ENCODE results near the gene VTCN1. TPM values are rescaled to one million over a fixed set of nuclear protein-coding genes. Genes with fewer than 3 reads are reported as not detected.
"Not testable (repeated sequence)": the region's sequence is repeated elsewhere in the genome, so short reads cannot be mapped to it uniquely, and the experiment has no call there.

The VTCN1 gene
- total RNA-seq, 3 donors from 2014 or later = not detected

GRCh38 chr1:117167402-117167801, 43.3 kb downstream of the VTCN1 start:
- no peaks in the 10 kb centered on the region for H3K9me3 ChIP-seq
- no peak for ATAC-seq

GRCh38 chr1:117166076-117166475, 44.7 kb downstream of the VTCN1 start:
- intact Hi-C loops (cut with DNase I, micrococcal nuclease) = no loop called here
- Histone ChIP-seq H3K9me3 (no peaks in the 10 kb centered on the region), H3K4me3 (no peak overlapping the region), H3K36me3 (ENCODE audit: low read depth) (no peaks in the 10 kb centered on the region), H3K4me1 (ENCODE audit: low read depth) (peaks cover 3% of the 10 kb centered on the region)
- no peak for DNase-seq
- ATAC-seq = no peak
- TF ChIP-seq CTCF (IDR thresholded peaks at IDR 0.05) = no peak

More at GRCh38 chr1:117167402-117167801, 43.3 kb downstream of the VTCN1 start:
- Histone ChIP-seq H3K36me3 (ENCODE audit: low read depth) (no peaks in the 10 kb centered on the region), H3K4me1 (ENCODE audit: low read depth) (no peaks in the 10 kb centered on the region), H3K4me3 (no peak overlapping the region)
- no peak for DNase-seq
- intact Hi-C loops (cut with DNase I, micrococcal nuclease) = no loop called here
- TF ChIP-seq CTCF (IDR thresholded peaks at IDR 0.05) = no peak

- Histone ChIP-seq H3K9me3 (no peaks in the 10 kb centered on the region), H3K36me3 (ENCODE audit: low read depth) (no peaks in the 10 kb centered on the region), H3K4me3 (no peak overlapping the region), H3K4me1 (ENCODE audit: low read depth) (peaks cover 3% of the 10 kb centered on the region)
- DNase-seq (no peak), ATAC-seq (no peak)
- intact Hi-C loops (cut with DNase I, micrococcal nuclease) = no loop called here
- TF ChIP-seq CTCF (IDR thresholded peaks at IDR 0.05) = no peak
These were observed 46.5 kb downstream of the VTCN1 start for GRCh38 chr1:117164209-117164608.

- Histone ChIP-seq H3K4me3 (no peak overlapping the region), H3K36me3 (ENCODE audit: low read depth) (no peaks in the 10 kb centered on the region), H3K4me1 (ENCODE audit: low read depth) (peaks cover 3% of the 10 kb centered on the region), H3K9me3 (no peaks in the 10 kb centered on the region)
- intact Hi-C loops (cut with DNase I, micrococcal nuclease) = no loop called here
- ATAC-seq = no peak
- no peak for TF ChIP-seq CTCF (IDR thresholded peaks at IDR 0.05)
- DNase-seq = no peak
These were observed 47.9 kb downstream of the VTCN1 start for GRCh38 chr1:117162816-117163215.

- Histone ChIP-seq H3K36me3 (ENCODE audit: low read depth) (no peaks in the 10 kb centered on the region), H3K4me1 (ENCODE audit: low read depth) (peaks cover 3% of the 10 kb centered on the region), H3K4me3 (no peak overlapping the region), H3K9me3 (no peaks in the 10 kb centered on the region)
- TF ChIP-seq CTCF (IDR thresholded peaks at IDR 0.05) = no peak
- DNase-seq (no peak), ATAC-seq (peak; percentile 65)
- intact Hi-C loops (cut with DNase I, micrococcal nuclease) = no loop called here
These were observed 48.8 kb downstream of the VTCN1 start for GRCh38 chr1:117161887-117162286.

GRCh38 chr1:117151305-117151704, 59.4 kb downstream of the VTCN1 start:
- ATAC-seq; H3K4me1 ChIP-seq (ENCODE audit: low read depth); DNase-seq; intact Hi-C loops (cut with DNase I, micrococcal nuclease); H3K36me3 ChIP-seq (ENCODE audit: low read depth); H3K9me3 ChIP-seq; H3K4me3 ChIP-seq: not testable (repeated sequence)
